OCI-LY1 (cell line): Measurements from ENCODE around the gene HOXA10.

ENCODE experiments used
- H2AFZ ChIP-seq: fragments of 200-600 bp; sonication (generic), shearing (Covaris generic); 2 replicates; pipeline ENCODE4 v1.6.0; 2014; ENCODE audit warnings: antibody characterized with exemption, mild to moderate bottlenecking, low read length
- H3F3A ChIP-seq: fragments of 200-600 bp; sonication (generic), shearing (Covaris generic); 2 replicates; pipeline ENCODE4 v1.6.0; 2014; ENCODE audit warnings: mild to moderate bottlenecking, antibody characterized with exemption, low read length, moderate library complexity; ENCODE audit not compliant: insufficient read depth
- H3K27ac ChIP-seq: fragments of 200-600 bp; sonication (generic); 2 replicates; pipeline ENCODE4 v1.5.1; 2014; ENCODE audit warnings: low read length, mixed run types, mild to moderate bottlenecking, low read depth; ENCODE audit not compliant: poor library complexity, severe bottlenecking
- H3K27me3 ChIP-seq: fragments of 200-600 bp; sonication (generic); 2 replicates; pipeline ENCODE4 v1.6.0; 2014; ENCODE audit warnings: antibody characterized with exemption, mild to moderate bottlenecking, low read length, moderate library complexity; ENCODE audit not compliant: insufficient read depth
- H3K36me3 ChIP-seq: fragments of 200-600 bp; sonication (generic); 2 replicates; pipeline ENCODE4 v1.6.1; 2014; ENCODE audit warnings: mild to moderate bottlenecking, antibody characterized with exemption, low read length, moderate library complexity, mixed read lengths; ENCODE audit not compliant: insufficient read depth
- H3K4me1 ChIP-seq: fragments of 200-600 bp; sonication (generic); 2 replicates; pipeline ENCODE4 v1.5.1; 2014; ENCODE audit warnings: mild to moderate bottlenecking, low read length, moderate library complexity; ENCODE audit not compliant: insufficient read depth, severe bottlenecking
- H3K4me2 ChIP-seq: fragments of 200-600 bp; sonication (generic), shearing (Covaris generic); 2 replicates; pipeline ENCODE4 v1.6.1; 2014; ENCODE audit warnings: low read length
- H3K4me3 ChIP-seq: fragments of 200-600 bp; sonication (generic); 2 replicates; pipeline ENCODE4 v1.5.1; 2014; ENCODE audit warnings: low read length, low read depth, mild to moderate bottlenecking, mixed read lengths; ENCODE audit not compliant: poor library complexity, severe bottlenecking
- H3K79me2 ChIP-seq: fragments of 200-600 bp; shearing (Covaris generic); 2 replicates; pipeline ENCODE4 v1.6.1; 2016; ENCODE audit warnings: mixed run types, low read length, mixed read lengths; ENCODE audit not compliant: insufficient read depth
- H3K9ac ChIP-seq: fragments of 200-600 bp; sonication (generic), shearing (Covaris generic); 2 replicates; pipeline ENCODE4 v1.6.1; 2014; ENCODE audit warnings: mild to moderate bottlenecking, low read length, mixed read lengths
- H3K9me2 ChIP-seq: fragments of 200-600 bp; sonication (generic), shearing (Covaris generic); 2 replicates; pipeline ENCODE4 v1.6.1; 2014; ENCODE audit warnings: low read depth, mild to moderate bottlenecking, low read length, mixed read lengths
- H3K9me3 ChIP-seq: fragments of 200-600 bp; shearing (Covaris generic); 2 replicates; pipeline ENCODE4 v1.6.1; 2014; ENCODE audit warnings: low read length, mixed read lengths
- H4K20me1 ChIP-seq: fragments of 200-600 bp; sonication (generic), shearing (Covaris generic); 2 replicates; pipeline ENCODE4 v1.6.0; 2016; ENCODE audit warnings: mild to moderate bottlenecking, low read length; ENCODE audit not compliant: insufficient read depth
- EZH2 ChIP-seq: fragments of 200-600 bp; sonication (generic), shearing (Covaris generic); IDR thresholded peaks from 2 replicates; pipeline ENCODE4 v1.8.0; 2017; ENCODE audit warnings: borderline replicate concordance, mixed run types, mild to moderate bottlenecking, antibody characterized with exemption, low read length, moderate library complexity, mixed read lengths
- TF ChIP-seq, protein P1 (sequence below): fragments of 200-600 bp; sonication (generic), shearing (Covaris generic); IDR thresholded peaks from 2 replicates; pipeline ENCODE4 v1.5.1; 2017; ENCODE audit warnings: mild to moderate bottlenecking, antibody characterized with exemption, low read length, moderate library complexity, mixed read lengths

The HOXA10 gene

DNA sequence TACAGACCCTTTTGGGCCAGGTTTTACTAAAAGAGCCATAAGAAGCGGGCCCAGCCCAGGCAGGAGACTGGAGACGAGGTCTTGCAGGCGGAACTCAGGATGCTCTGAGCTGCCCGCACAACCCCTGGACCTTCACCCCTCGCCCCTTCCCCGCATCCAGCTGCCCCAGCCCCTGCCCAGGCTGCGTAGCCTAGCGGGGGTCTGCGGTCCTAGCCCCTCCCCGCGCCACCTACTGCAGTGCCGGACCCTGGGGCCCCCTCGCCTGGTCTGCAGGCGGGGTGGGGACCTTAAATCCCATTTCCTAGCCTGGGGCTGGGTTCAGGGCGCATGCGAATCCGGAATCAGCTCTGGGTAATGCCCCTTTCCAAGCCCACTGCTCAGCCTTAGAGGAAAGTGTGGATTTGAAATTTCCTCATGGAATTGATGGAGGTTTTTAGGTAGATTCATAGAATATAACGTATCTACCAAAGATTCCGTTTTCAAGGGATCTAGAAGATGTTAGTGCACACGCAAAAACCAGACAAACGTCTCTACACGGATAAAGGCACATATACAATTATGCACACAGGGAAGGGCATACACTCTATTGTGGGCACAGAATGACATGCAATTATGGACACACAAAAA, 21.2 kb downstream of the HOXA10 start:
- H3K27me3 ChIP-seq = peaks cover 20% of the 10 kb centered on the region; the same call in 1 of the 2 replicates
- H3K9ac ChIP-seq = no peak overlapping the region
- no peak overlapping the region for H3K27ac ChIP-seq
- no peak overlapping the region for H2AFZ ChIP-seq
- H4K20me1 ChIP-seq = no peaks in the 10 kb centered on the region
- H3K9me3 ChIP-seq = no peaks in the 10 kb centered on the region
- no peaks in the 10 kb centered on the region for H3F3A ChIP-seq
- peak overlapping the region; percentile 63 for H3K4me3 ChIP-seq
- peaks cover 42% of the 10 kb centered on the region for H3K4me1 ChIP-seq
- H3K9me2 ChIP-seq = no peaks in the 10 kb centered on the region
- H3K4me2 ChIP-seq = peak overlapping the region; percentile 91; the same call in 1 of the 2 replicates
- no peaks in the 10 kb centered on the region for H3K79me2 ChIP-seq
- H3K36me3 ChIP-seq = no peaks in the 10 kb centered on the region
- TF ChIP-seq, protein P1, sequence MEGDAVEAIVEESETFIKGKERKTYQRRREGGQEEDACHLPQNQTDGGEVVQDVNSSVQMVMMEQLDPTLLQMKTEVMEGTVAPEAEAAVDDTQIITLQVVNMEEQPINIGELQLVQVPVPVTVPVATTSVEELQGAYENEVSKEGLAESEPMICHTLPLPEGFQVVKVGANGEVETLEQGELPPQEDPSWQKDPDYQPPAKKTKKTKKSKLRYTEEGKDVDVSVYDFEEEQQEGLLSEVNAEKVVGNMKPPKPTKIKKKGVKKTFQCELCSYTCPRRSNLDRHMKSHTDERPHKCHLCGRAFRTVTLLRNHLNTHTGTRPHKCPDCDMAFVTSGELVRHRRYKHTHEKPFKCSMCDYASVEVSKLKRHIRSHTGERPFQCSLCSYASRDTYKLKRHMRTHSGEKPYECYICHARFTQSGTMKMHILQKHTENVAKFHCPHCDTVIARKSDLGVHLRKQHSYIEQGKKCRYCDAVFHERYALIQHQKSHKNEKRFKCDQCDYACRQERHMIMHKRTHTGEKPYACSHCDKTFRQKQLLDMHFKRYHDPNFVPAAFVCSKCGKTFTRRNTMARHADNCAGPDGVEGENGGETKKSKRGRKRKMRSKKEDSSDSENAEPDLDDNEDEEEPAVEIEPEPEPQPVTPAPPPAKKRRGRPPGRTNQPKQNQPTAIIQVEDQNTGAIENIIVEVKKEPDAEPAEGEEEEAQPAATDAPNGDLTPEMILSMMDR = no peak
- TF ChIP-seq EZH2 = no peak

DNA sequence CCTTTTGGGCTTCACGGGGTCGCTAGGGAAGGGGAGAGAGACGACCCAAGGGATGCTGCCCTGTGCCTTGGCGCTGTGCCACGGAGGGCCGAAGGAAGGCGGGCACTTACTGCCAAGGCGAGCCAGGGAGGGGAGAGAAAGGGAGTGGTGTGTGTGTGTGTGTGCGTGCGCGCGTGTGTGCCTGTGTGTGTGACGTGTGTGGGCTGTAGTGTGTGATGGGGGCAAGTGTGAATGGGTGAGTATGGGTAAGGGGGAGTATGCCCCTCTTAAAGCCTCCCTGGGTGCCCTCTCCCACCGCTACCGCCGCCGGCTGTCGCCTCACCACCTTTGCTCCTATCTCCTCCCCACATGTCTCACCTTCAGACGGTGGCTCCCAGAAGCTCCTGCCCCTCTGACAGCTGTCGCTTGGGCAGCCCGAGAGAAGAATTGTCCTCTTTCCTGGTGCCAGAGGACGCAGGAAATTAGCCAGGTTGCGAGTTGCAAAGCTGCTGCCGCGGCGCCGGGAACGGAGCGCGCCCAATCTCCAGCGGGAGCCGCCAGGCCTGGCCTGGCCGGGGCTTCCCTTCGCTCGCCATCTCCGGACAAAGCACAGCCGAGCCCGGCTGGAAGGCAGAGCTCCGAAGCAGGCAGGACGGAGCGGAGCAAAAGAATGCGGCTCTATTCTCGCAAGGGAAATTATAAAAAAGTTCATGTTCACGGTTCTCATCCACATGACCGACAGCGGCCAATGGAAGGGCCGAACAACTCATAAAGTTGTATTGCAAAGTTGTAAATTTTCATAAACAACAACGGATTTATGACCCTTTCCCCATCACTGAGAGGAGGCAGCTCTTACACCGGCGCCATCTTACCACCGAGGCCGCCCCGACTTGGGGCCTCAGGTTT, 21.9 kb downstream of the HOXA10 start, which contains the start of gene HOXA3:
TSS of gene HOXA3 (minus strand) at position 653 of the 885 bp plus-strand sequence. CDS start 41,943 bp downstream, outside the sequence.
- peaks cover 24% of the 10 kb centered on the region; the same call in 1 of the 2 replicates for H3K27me3 ChIP-seq
- peaks cover 49% of the 10 kb centered on the region for H3K4me1 ChIP-seq
- peak within 1 kb of the TSS; percentile 91 for H3K4me2 ChIP-seq
- no peak within 1 kb of the TSS for H3K27ac ChIP-seq
- H3K9me2 ChIP-seq = no peaks in the 10 kb centered on the region
- peak within 1 kb of the TSS; percentile 63 for H3K4me3 ChIP-seq
- H4K20me1 ChIP-seq = no peaks in the 10 kb centered on the region
- H3K36me3 ChIP-seq = no peaks in the 10 kb centered on the region
- no peaks in the 10 kb centered on the region for H3F3A ChIP-seq
- H3K9ac ChIP-seq = peak within 1 kb of the TSS; percentile 61; the same call in 1 of the 2 replicates
- H3K79me2 ChIP-seq = no peaks in the 10 kb centered on the region
- no peak within 1 kb of the TSS for H2AFZ ChIP-seq
- TF ChIP-seq, protein P1 = no peak
- TF ChIP-seq EZH2 = no peak
- H3K9me3 ChIP-seq = no peaks in the 10 kb centered on the region

DNA sequence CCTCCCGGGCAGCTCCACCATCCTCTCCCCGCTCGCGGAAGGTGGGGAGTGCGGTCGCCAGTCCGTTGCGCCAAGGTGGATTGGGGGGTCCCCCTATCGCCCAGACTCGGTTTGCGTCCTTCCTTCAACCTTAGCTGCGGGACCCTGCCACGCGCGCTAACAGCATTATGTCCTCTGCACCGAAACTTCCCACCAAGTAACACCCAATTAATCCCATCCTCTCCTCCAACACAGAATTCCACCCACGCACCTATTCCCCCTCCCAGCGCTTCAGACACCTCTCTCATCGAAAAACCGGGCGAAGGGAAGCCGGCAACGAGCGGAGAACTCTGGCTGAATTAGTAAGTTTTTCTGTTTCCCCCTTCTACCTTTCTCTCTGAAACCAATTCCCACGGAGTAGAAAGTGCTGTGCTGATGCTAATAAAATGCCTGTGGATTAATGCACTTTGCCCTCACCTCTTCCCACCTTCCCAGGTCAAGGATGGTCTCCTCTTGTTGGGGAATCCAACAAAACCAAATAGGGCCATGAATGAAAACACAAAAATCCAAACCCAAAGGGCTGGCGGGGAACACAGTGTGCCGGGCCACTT, 22.7 kb downstream of the HOXA10 start:
- Histone ChIP-seq H3K9me3 (no peaks in the 10 kb centered on the region), H3K4me1 (peaks cover 49% of the 10 kb centered on the region), H3K27me3 (peaks cover 24% of the 10 kb centered on the region; the same call in 1 of the 2 replicates), H3K9ac (peak overlapping the region; percentile 61), H4K20me1 (no peaks in the 10 kb centered on the region), H3K4me2 (peak overlapping the region; percentile 91), H3K9me2 (no peaks in the 10 kb centered on the region), H3K27ac (no peak overlapping the region), H3F3A (no peaks in the 10 kb centered on the region), H3K36me3 (no peaks in the 10 kb centered on the region), H3K4me3 (peak overlapping the region; percentile 63), H3K79me2 (no peaks in the 10 kb centered on the region), H2AFZ (0 out of 2 replicates have a peak overlapping the region, but pooled peaks have one; percentile 36)
- no peak for TF ChIP-seq EZH2
- TF ChIP-seq, protein P1 = no peak
